ENCODE measurements around the gene ARMC9. TPM values are rescaled to one million over a fixed set of nuclear protein-coding genes. Genes with fewer than 3 reads are reported as not detected.
"Not testable (repeated sequence)": the region's sequence is repeated elsewhere in the genome, so short reads cannot be mapped to it uniquely, and the experiment has no call there.

ARMC9 gene
- total RNA-seq, 4 donors from 2014 or later, result 0.20 to 7.2 (median 3.2) TPM

DNA sequence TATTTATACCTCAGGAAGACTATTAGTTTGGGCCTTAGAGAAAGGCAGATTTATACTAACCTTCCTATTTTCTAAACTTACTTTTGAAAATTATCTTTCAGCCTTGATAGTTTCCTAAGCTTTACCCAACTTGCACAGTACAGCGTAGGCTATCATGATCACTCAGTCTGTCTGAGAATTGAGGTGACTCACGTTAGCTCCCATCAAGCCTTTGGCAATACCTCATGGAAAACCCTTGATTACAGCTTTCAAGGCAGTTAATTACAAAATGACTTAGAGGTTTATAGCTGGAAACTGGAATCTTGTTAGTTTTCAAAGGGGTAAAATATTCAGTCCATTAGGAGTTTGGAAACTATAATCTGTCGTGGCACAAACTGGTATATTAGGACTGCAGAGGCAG lies 26.4 kb upstream of the ARMC9 start:
- in situ Hi-C loops (cut with MboI; ENCODE audit: low sequenced_read_pairs in 4 of 4) (no loop called here), intact Hi-C loops (cut with DNase I; ENCODE audit: low total_unique reads) (no loop called here)
- no peak overlapping the region for H3K27ac ChIP-seq
- DNase-seq (no peak), ATAC-seq (no peak)
- TF ChIP-seq POLR2A (IDR thresholded peaks at IDR 0.05), result no peak
- TF ChIP-seq, protein P1, sequence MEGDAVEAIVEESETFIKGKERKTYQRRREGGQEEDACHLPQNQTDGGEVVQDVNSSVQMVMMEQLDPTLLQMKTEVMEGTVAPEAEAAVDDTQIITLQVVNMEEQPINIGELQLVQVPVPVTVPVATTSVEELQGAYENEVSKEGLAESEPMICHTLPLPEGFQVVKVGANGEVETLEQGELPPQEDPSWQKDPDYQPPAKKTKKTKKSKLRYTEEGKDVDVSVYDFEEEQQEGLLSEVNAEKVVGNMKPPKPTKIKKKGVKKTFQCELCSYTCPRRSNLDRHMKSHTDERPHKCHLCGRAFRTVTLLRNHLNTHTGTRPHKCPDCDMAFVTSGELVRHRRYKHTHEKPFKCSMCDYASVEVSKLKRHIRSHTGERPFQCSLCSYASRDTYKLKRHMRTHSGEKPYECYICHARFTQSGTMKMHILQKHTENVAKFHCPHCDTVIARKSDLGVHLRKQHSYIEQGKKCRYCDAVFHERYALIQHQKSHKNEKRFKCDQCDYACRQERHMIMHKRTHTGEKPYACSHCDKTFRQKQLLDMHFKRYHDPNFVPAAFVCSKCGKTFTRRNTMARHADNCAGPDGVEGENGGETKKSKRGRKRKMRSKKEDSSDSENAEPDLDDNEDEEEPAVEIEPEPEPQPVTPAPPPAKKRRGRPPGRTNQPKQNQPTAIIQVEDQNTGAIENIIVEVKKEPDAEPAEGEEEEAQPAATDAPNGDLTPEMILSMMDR (IDR thresholded peaks at IDR 0.05 in 4 of 5, conservative IDR thresholded peaks at IDR 0.05 in 1 of 5), result no peak
- H3K36me3 ChIP-seq, result peaks cover 2 to 57% of the 10 kb centered on the region in 2 donors
- H3K9me3 ChIP-seq, result no peaks in the 10 kb centered on the region
- H3K27me3 ChIP-seq, result no peaks in the 10 kb centered on the region
- peaks cover 0 to 3% of the 10 kb centered on the region in 2 donors for H3K4me1 ChIP-seq
- no peak overlapping the region for H3K4me3 ChIP-seq

DNA sequence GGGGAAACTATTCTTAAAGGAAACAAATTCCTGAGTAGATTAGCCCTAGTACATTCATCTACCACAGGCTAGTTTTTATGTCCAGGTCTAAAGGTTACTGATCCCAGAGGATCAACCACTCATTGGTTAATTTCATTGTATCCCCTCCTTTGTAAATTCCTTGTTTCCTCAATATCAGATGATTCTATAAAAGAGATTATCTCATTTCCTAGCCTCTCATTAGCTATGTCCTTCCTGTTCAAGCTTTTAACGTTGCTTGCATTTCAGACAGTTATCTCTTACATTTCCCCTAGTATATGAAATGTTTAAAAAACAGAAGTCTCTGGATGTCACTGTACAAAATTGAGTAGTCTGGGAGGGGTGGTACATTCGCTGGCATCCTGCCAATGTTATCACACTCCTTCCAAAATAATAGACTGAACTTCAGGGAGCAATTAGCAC lies 24.2 kb upstream of the ARMC9 start:
- Histone ChIP-seq H3K4me3 (no peak overlapping the region), H3K27ac (no peak overlapping the region), H3K27me3 (no peaks in the 10 kb centered on the region), H3K4me1 (peaks cover 0 to 7% of the 10 kb centered on the region in 2 donors), H3K36me3 (peaks cover 2 to 40% of the 10 kb centered on the region in 2 donors), H3K9me3 (no peaks in the 10 kb centered on the region)
- DNase-seq, result no peak
- intact Hi-C loops (cut with DNase I; ENCODE audit: low total_unique reads) (no loop called here), in situ Hi-C loops (cut with MboI; ENCODE audit: low sequenced_read_pairs in 4 of 4) (no loop called here)
- TF ChIP-seq POLR2A (IDR thresholded peaks at IDR 0.05), result no peak
- TF ChIP-seq, protein P1 (IDR thresholded peaks at IDR 0.05 in 4 of 5, conservative IDR thresholded peaks at IDR 0.05 in 1 of 5), result no peak
- ATAC-seq, result no peak

DNA sequence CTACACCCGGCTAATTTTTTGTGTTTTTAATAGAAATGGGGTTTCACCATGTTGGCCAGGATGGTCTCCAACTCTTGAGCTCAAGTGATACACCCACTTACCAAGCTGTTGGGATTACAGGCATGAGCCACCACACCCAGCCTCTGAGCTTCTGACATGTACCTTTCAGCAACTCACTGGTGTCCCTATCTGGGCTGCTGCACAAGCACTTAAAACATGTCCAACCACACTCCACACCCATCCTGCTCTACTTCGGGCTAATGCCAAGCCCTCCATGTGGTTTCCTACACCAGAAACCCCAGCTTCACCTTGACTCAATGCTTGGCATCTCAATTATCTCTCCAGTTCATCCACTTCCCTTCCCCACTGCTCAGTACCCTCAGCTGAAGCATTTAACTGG lies 22.4 kb upstream of the ARMC9 start:
- intact Hi-C loops (cut with DNase I; ENCODE audit: low total_unique reads), result no loop called here
- TF ChIP-seq, protein P1 (IDR thresholded peaks at IDR 0.05 in 4 of 5, conservative IDR thresholded peaks at IDR 0.05 in 1 of 5), result no peak
- TF ChIP-seq POLR2A (IDR thresholded peaks at IDR 0.05), result no peak

DNA sequence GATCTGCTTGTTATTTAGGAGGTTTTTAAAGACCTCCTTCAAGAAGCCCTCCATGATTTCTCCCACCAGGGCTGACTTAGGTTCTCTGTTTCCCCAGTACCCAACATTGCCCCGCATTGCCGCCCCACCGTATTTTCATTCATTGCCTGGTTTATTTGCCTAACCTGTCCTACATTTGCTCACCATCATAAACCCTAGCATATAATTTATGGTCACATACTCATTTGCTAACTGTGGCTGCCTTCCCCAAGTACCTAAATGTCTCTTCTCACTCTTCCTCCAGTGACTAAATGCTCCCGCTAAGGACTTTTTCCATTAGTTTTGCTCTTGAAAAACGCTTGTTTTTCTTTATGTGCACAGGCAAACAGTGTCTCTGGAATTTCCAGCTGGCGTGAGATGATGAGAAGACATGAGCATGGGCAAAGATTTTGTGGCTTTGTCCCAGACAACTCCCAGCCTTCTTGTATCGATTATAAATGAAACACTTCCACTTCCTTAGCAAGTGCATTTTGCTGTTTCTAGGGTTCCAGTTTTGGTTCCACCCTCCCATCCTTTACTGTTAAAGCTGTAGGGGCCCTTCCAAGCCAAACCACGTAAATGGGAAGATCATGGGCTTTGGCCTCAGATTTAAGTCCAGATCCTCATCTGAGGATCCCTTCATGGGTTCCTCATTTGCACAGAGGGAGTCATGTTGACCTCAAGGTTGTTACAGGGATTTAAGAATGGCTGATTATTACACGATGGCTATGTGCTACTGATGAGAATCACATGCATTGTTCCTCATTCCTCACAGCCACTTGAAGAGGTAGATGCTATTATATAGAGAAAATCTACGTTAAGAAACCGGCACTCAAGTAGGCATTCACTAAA lies 21.0 kb upstream of the ARMC9 start:
- in situ Hi-C loops (cut with MboI; ENCODE audit: low sequenced_read_pairs in 4 of 4) (no loop called here), intact Hi-C loops (cut with DNase I; ENCODE audit: low total_unique reads) (no loop called here)
- no peak for DNase-seq
- ATAC-seq, result no peak
- no peak for TF ChIP-seq POLR2A (IDR thresholded peaks at IDR 0.05)
- TF ChIP-seq, protein P1 (IDR thresholded peaks at IDR 0.05 in 4 of 5, conservative IDR thresholded peaks at IDR 0.05 in 1 of 5), result no peak
- H3K36me3 ChIP-seq, result peaks cover 0 to 15% of the 10 kb centered on the region in 2 donors
- no peaks in the 10 kb centered on the region for H3K27me3 ChIP-seq
- H3K9me3 ChIP-seq, result no peaks in the 10 kb centered on the region
- H3K27ac ChIP-seq, result no peak overlapping the region
- no peak overlapping the region for H3K4me3 ChIP-seq
- H3K4me1 ChIP-seq, result peaks cover 11 to 28% of the 10 kb centered on the region in 2 donors

More for the DNA sequence above, 22.4 kb upstream of the ARMC9 start:
- H3K4me3 ChIP-seq, result no peak overlapping the region
- DNase-seq (no peak), ATAC-seq (no peak)
- no peaks in the 10 kb centered on the region for H3K9me3 ChIP-seq
- H3K36me3 ChIP-seq, result peaks cover 1 to 28% of the 10 kb centered on the region in 2 donors
- in situ Hi-C loops (cut with MboI; ENCODE audit: low sequenced_read_pairs in 4 of 4), result no loop called here
- no peak overlapping the region for H3K27ac ChIP-seq
- H3K27me3 ChIP-seq, result no peaks in the 10 kb centered on the region
- peaks cover 0 to 17% of the 10 kb centered on the region in 2 donors for H3K4me1 ChIP-seq

DNA sequence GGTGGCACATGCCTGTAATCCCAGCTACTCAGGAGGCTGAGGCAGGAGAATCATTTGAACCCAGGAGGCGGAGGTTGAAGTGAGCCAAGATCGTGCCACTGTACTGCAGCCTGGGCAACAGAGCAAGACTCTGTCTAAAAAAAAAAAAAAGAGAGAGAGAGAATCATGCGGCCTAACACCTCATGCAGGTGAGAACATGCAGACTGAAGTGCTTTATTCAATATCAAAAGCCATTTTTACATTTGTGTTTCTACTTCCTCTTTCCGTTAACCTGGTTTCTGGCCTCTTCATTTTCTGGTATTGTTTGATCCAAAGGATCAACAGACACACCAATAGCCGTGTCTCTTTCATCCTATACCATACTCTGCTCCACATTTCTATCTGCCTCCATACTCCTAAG lies 19.6 kb upstream of the ARMC9 start:
- in situ Hi-C loops (cut with MboI; ENCODE audit: low sequenced_read_pairs in 4 of 4); H3K9me3 ChIP-seq; H3K27me3 ChIP-seq; H3K36me3 ChIP-seq; intact Hi-C loops (cut with DNase I; ENCODE audit: low total_unique reads); DNase-seq; ATAC-seq; H3K4me3 ChIP-seq: not testable (repeated sequence)
- Histone ChIP-seq H3K4me1 (peaks cover 12 to 30% of the 10 kb centered on the region in 2 donors), H3K27ac (peak overlapping the region in 2 of 4 donors; percentile 82 to 87)

All from gastrocnemius medialis (tissue), 4 donors.